ENCODE measurements around the gene DLGAP4. TPM values are rescaled to one million over a fixed set of nuclear protein-coding genes. Genes with fewer than 3 reads are reported as not detected.

DLGAP4 gene
- total and polyA plus RNA-seq, 10 of the 15 experiments (the other 5 are each of a cell fraction or from before 2014, with no cell fraction given): 0.42 to 43.3 (median 19.0) TPM

- ChIA-PET CTCF (interaction anchor here (0.6 kb wide), 1 partner anchor 169 kb away, joined by 4 read pairs; no protein-coding TSS in a partner anchor), RAD21 (ENCODE audit: unreplicated experiment) (no interaction called here), POLR2A (no interaction called here), SMC1A (ENCODE audit: uncharacterized antibody, unreplicated experiment) (no interaction called here)
- FAIRE-seq: no peak
- no peaks in the 10 kb centered on the region for H3K4me1 ChIP-seq (ENCODE audit: control insufficient read depth, insufficient read depth, low read length)
- ATAC-seq: no peak
- H3K4me3 ChIP-seq: no peak overlapping the region
- no peak overlapping the region for H3K27ac ChIP-seq (ENCODE audit: control insufficient read depth, insufficient read depth)
- no TSS peak for BruUV-seq (replicated peaks)
- H3K27me3 ChIP-seq (replicated peaks in 1 of 2; ENCODE audit: control insufficient read depth in 2 of 2, insufficient read depth in 2 of 2, low read length in 1 of 2): peaks cover 0 to 1% of the 10 kb centered on the region in 2 experiments; a peak in 1 of 4 replicates
- no peaks in the 10 kb centered on the region for H3K9me3 ChIP-seq (replicated peaks; ENCODE audit: control insufficient read depth, insufficient read depth, low read length)
- intact Hi-C loops (cut with micrococcal nuclease; ENCODE audit: unreplicated experiment): no loop called here
- H3K36me3 ChIP-seq (ENCODE audit: control insufficient read depth in 2 of 2, insufficient read depth in 2 of 2, low read length in 1 of 2): no peaks in the 10 kb centered on the region
- no peak for DNase-seq (ENCODE audit: low read depth, low spot score)
- H3K9ac ChIP-seq (ENCODE audit: control insufficient read depth, insufficient read depth, low read length): no peak overlapping the region
- WGBS (ENCODE audit: insufficient coverage, insufficient replicate concordance, low lambda C conversion rate, missing lambda C conversion rate): 56% methylated on average over 17 of the region's 24 CpGs
- in situ Hi-C loops (cut with MboI): loop anchor here (25.0 kb wide), 1 partner anchor 444 kb away; no protein-coding TSS in a partner anchor
- no peak for TF ChIP-seq MEF2B (IDR thresholded peaks at IDR 0.05; ENCODE audit: partially characterized antibody, poor library complexity, severe bottlenecking)
- TF ChIP-seq SRF (IDR thresholded peaks at IDR 0.05; ENCODE audit: low read depth in 2 of 2, low read length in 2 of 2): no peak
- TF ChIP-seq BCL11A (IDR thresholded peaks at IDR 0.05; ENCODE audit: low read depth, low read length): no peak
- TF ChIP-seq, protein P1, sequence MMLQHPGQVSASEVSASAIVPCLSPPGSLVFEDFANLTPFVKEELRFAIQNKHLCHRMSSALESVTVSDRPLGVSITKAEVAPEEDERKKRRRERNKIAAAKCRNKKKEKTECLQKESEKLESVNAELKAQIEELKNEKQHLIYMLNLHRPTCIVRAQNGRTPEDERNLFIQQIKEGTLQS (IDR thresholded peaks at IDR 0.05; ENCODE audit: borderline replicate concordance, extremely low read depth, low read depth, low read length): no peak
- TF ChIP-seq NR2C2 (IDR thresholded peaks at IDR 0.05; ENCODE audit: borderline replicate concordance, control insufficient read depth, insufficient read length, low read depth): no peak
- no peak for TF ChIP-seq RFX5 (IDR thresholded peaks at IDR 0.05; ENCODE audit: low read depth, low read length)
- TF ChIP-seq SMARCA5 (IDR thresholded peaks at IDR 0.05): no peak
- no peaks in the 10 kb centered on the region for H4K20me1 ChIP-seq (ENCODE audit: control insufficient read depth, insufficient read depth)
- no peak overlapping the region for H2AFZ ChIP-seq (ENCODE audit: control insufficient read depth, low read depth, low read length)
- H3K79me2 ChIP-seq (ENCODE audit: control insufficient read depth, insufficient read depth, low read length): no peaks in the 10 kb centered on the region
- H3K4me2 ChIP-seq (ENCODE audit: control insufficient read depth, insufficient read depth): no peak overlapping the region
Measured at GRCh38 chr20:36431604-36432003, 125.5 kb downstream of the DLGAP4 start.

DNA sequence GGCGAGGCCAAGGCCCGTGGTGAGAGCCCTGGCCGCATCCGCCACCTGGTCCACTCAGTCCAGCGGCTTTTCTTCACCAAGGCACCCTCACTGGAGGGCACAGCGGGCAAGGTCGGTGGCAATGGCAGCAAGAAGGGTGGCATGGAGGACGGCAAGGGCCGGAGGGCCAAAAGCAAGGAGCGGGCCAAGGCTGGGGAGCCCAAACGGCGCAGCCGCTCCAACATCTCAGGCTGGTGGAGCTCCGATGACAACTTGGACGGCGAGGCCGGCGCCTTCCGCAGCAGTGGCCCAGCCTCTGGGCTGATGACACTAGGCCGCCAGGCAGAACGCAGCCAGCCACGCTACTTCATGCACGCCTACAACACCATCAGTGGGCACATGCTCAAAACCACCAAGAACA is 126.0 kb downstream of the DLGAP4 start:
- no TSS peak for BruUV-seq (replicated peaks)
- no peak for DNase-seq (ENCODE audit: low read depth, low spot score)
- Histone ChIP-seq H3K27me3 (replicated peaks in 1 of 2; ENCODE audit: control insufficient read depth in 2 of 2, insufficient read depth in 2 of 2, low read length in 1 of 2) (peaks cover 0 to 1% of the 10 kb centered on the region in 2 experiments; a peak in 1 of 4 replicates), H3K4me3 (no peak overlapping the region), H3K27ac (ENCODE audit: control insufficient read depth, insufficient read depth) (no peak overlapping the region), H4K20me1 (ENCODE audit: control insufficient read depth, insufficient read depth) (no peaks in the 10 kb centered on the region), H3K79me2 (ENCODE audit: control insufficient read depth, insufficient read depth, low read length) (no peaks in the 10 kb centered on the region), H3K4me2 (ENCODE audit: control insufficient read depth, insufficient read depth) (no peak overlapping the region), H3K9ac (ENCODE audit: control insufficient read depth, insufficient read depth, low read length) (no peak overlapping the region), H3K9me3 (replicated peaks; ENCODE audit: control insufficient read depth, insufficient read depth, low read length) (no peaks in the 10 kb centered on the region), H3K36me3 (ENCODE audit: control insufficient read depth in 2 of 2, insufficient read depth in 2 of 2, low read length in 1 of 2) (no peaks in the 10 kb centered on the region), H3K4me1 (ENCODE audit: control insufficient read depth, insufficient read depth, low read length) (no peaks in the 10 kb centered on the region), H2AFZ (ENCODE audit: control insufficient read depth, low read depth, low read length) (no peak overlapping the region)
- intact Hi-C loops (cut with micrococcal nuclease; ENCODE audit: unreplicated experiment) (no loop called here), in situ Hi-C loops (cut with MboI) (loop anchor here (25.0 kb wide), 1 partner anchor 445 kb away; no protein-coding TSS in a partner anchor)
- ChIA-PET POLR2A (no interaction called here), CTCF (interaction anchor here (0.6 kb wide), 1 partner anchor 168 kb away, joined by 4 read pairs; no protein-coding TSS in a partner anchor), SMC1A (ENCODE audit: uncharacterized antibody, unreplicated experiment) (no interaction called here), RAD21 (ENCODE audit: unreplicated experiment) (no interaction called here)
- no peak for ATAC-seq
- no peak for TF ChIP-seq ZBED1 (IDR thresholded peaks at IDR 0.05; ENCODE audit: borderline replicate concordance)
- TF ChIP-seq KLF5 (IDR thresholded peaks at IDR 0.05; ENCODE audit: partially characterized antibody): no peak
- TF ChIP-seq HCFC1 (IDR thresholded peaks at IDR 0.05; ENCODE audit: low read length): no peak
- TF ChIP-seq NFXL1 (IDR thresholded peaks at IDR 0.05; ENCODE audit: borderline replicate concordance): no peak
- no peak for TF ChIP-seq POLR2AphosphoS5 (IDR thresholded peaks at IDR 0.05; ENCODE audit: low read length)
- TF ChIP-seq ELK1 (IDR thresholded peaks at IDR 0.05; ENCODE audit: low read depth, low read length): no peak
- TF ChIP-seq STAT3 (IDR thresholded peaks at IDR 0.05; ENCODE audit: low read depth, low read length): no peak
- TF ChIP-seq MLLT1 (IDR thresholded peaks at IDR 0.05): no peak
- TF ChIP-seq SMAD1 (IDR thresholded peaks at IDR 0.05; ENCODE audit: low read depth, partially characterized antibody): no peak
- TF ChIP-seq MTA3 (IDR thresholded peaks at IDR 0.05; ENCODE audit: borderline replicate concordance, low read length): no peak
- no peak for FAIRE-seq
- 87% methylated on average over 17 of the region's 23 CpGs for WGBS (ENCODE audit: insufficient coverage, insufficient replicate concordance, low lambda C conversion rate, missing lambda C conversion rate)

Measured in GM12878 (cell line).